Osteoblast (primary cell): ENCODE data around the gene NOP16. TPM values are rescaled to one million over a fixed set of nuclear protein-coding genes. Genes with fewer than 3 reads are reported as not detected.
A peak's percentile ranks its signal among the peaks of the same experiment; 100 is the strongest.

Experiments
- DNase-seq: peaks from one replicate; pipeline ENCODE4 v3.0.0; 2011; ENCODE audit warnings: low spot score, mixed read lengths; ENCODE audit not compliant: insufficient read length; ENCODE audit errors: missing footprints
- H2AFZ ChIP-seq: 2 replicates; pipeline ENCODE4 v1.6.0; 2011; ENCODE audit warnings: mild to moderate bottlenecking, low read length
- H3K27ac ChIP-seq: 2 replicates; pipeline ENCODE4 v1.5.1; 2011; ENCODE audit warnings: mild to moderate bottlenecking, low read depth, low read length, moderate library complexity
- H3K27me3 ChIP-seq: 2 replicates; pipeline ENCODE4 v1.6.0; 2012; ENCODE audit warnings: mild to moderate bottlenecking, control low read depth, inconsistent platforms, low read length, moderate library complexity; ENCODE audit not compliant: insufficient read depth
- H3K36me3 ChIP-seq: 2 replicates; pipeline ENCODE4 v1.5.1; 2011; ENCODE audit warnings: mild to moderate bottlenecking, low read length, control low read depth, moderate library complexity; ENCODE audit not compliant: insufficient read depth
- H3K4me1 ChIP-seq: 2 replicates; pipeline ENCODE4 v1.5.1; 2011; ENCODE audit warnings: mild to moderate bottlenecking, low read length, control low read depth, moderate library complexity; ENCODE audit not compliant: insufficient read depth
- H3K4me2 ChIP-seq: 2 replicates; pipeline ENCODE4 v1.6.0; 2011; ENCODE audit warnings: mild to moderate bottlenecking, low read length; ENCODE audit not compliant: insufficient read depth
- H3K4me3 ChIP-seq: fragments of 200-600 bp; sonication (generic); 3 replicates; pipeline ENCODE4 v1.5.1; 2012; ENCODE audit warnings: mild to moderate bottlenecking, low read length, inconsistent platforms; ENCODE audit not compliant: insufficient read depth
- H3K79me2 ChIP-seq: 2 replicates; pipeline ENCODE4 v1.6.0; 2012; ENCODE audit warnings: mild to moderate bottlenecking, low read length, control low read depth, inconsistent platforms; ENCODE audit not compliant: insufficient read depth
- H3K9me3 ChIP-seq: 2 replicates; pipeline ENCODE4 v1.5.1; 2011; ENCODE audit warnings: low read depth, low read length, control low read depth
- H4K20me1 ChIP-seq: 2 replicates; pipeline ENCODE4 v1.6.0; 2012; ENCODE audit warnings: mild to moderate bottlenecking, low read length, control low read depth; ENCODE audit not compliant: insufficient read depth
- total RNA-seq: library from RNA; depleted of rRNA; stranded (reverse); fragments of >200 nt; gene quantifications from 2 replicates; pipeline ENCODE4 v1.2.3, GENCODE V29; 2012
- TF ChIP-seq, protein P1 (sequence below): IDR thresholded peaks from 2 replicates; pipeline ENCODE4 v1.5.1; 2011; ENCODE audit warnings: mild to moderate bottlenecking, low read depth, low read length, moderate library complexity; ENCODE audit errors: extremely low read depth

The NOP16 gene
- total RNA-seq, 1 donor, result 8.0 TPM

DNA sequence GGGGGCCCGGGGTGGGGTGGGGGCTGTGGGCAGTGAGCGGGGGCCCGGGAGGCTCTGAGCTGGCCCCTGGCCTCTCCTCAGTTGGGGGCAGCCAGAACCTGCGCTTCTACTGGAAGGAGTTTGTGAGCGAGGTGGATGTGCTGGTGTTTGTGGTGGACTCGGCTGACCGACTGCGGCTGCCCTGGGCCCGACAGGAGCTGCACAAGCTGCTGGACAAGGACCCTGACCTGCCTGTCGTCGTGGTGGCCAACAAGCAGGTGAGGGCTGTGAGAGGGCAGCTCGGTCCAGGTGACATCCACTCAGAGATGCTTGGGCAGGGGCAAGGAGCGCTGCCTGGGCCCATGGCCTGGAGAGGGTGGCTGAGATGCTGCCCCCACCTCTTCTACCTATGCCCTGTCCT is 19.7 kb downstream of the NOP16 start:
- peaks cover 23% of the 10 kb centered on the region for H3K36me3 ChIP-seq
- no peak overlapping the region for H3K4me3 ChIP-seq
- no peaks in the 10 kb centered on the region for H4K20me1 ChIP-seq
- TF ChIP-seq, protein P1, sequence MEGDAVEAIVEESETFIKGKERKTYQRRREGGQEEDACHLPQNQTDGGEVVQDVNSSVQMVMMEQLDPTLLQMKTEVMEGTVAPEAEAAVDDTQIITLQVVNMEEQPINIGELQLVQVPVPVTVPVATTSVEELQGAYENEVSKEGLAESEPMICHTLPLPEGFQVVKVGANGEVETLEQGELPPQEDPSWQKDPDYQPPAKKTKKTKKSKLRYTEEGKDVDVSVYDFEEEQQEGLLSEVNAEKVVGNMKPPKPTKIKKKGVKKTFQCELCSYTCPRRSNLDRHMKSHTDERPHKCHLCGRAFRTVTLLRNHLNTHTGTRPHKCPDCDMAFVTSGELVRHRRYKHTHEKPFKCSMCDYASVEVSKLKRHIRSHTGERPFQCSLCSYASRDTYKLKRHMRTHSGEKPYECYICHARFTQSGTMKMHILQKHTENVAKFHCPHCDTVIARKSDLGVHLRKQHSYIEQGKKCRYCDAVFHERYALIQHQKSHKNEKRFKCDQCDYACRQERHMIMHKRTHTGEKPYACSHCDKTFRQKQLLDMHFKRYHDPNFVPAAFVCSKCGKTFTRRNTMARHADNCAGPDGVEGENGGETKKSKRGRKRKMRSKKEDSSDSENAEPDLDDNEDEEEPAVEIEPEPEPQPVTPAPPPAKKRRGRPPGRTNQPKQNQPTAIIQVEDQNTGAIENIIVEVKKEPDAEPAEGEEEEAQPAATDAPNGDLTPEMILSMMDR, result no peak
- H3K79me2 ChIP-seq, result peaks cover 6% of the 10 kb centered on the region
- H3K4me1 ChIP-seq, result peaks cover 10% of the 10 kb centered on the region
- H3K27ac ChIP-seq, result no peak overlapping the region
- H3K4me2 ChIP-seq, result no peak overlapping the region
- no peaks in the 10 kb centered on the region for H3K9me3 ChIP-seq
- no peaks in the 10 kb centered on the region for H3K27me3 ChIP-seq
- no peak for DNase-seq
- no peak overlapping the region for H2AFZ ChIP-seq

DNA sequence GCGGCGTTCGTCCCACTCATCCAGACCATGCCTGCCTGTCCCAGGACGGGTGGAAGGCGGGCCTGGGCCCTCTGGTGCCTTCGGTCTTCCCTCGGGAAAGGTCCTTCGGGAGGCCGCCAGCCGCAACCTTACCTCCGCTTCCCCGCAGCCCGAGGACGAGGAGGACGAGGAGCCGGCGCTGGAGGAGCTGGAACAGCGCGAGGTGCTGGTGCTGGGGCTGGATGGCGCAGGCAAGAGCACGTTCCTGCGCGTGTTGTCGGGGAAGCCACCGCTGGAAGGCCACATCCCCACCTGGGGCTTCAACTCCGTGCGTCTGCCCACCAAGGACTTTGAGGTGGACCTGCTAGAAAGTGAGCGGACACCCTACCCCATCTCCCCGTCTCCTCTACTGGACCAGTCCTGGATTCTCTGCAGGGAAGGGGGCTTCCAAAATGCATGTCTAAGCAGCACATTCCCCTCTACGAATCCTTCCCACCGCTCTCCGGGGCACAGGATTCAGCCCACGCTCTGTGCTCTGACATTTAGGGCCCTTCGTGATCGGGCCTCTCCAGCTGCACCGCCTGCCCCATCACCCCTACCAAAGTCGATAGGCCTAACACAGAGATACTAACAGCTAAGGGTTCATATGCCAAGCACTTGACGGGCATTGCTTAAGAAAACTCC is 22.0 kb downstream of the NOP16 start:
- peak; percentile 36 for DNase-seq
- H3K27me3 ChIP-seq, result no peaks in the 10 kb centered on the region
- peak overlapping the region; percentile 93 for H3K4me2 ChIP-seq
- H4K20me1 ChIP-seq, result no peaks in the 10 kb centered on the region
- TF ChIP-seq, protein P1, result no peak
- H2AFZ ChIP-seq, result peak overlapping the region; percentile 93
- peaks cover 16% of the 10 kb centered on the region for H3K4me1 ChIP-seq
- no peaks in the 10 kb centered on the region for H3K9me3 ChIP-seq
- peaks cover 9% of the 10 kb centered on the region for H3K79me2 ChIP-seq
- H3K4me3 ChIP-seq, result peak overlapping the region; percentile 87
- H3K27ac ChIP-seq, result no peak overlapping the region
- H3K36me3 ChIP-seq, result peaks cover 14% of the 10 kb centered on the region

- TF ChIP-seq, protein P1, result no peak
- H3K36me3 ChIP-seq, result peaks cover 14% of the 10 kb centered on the region
- H3K27me3 ChIP-seq, result no peaks in the 10 kb centered on the region
- peak within 1 kb of the TSS; percentile 93 for H2AFZ ChIP-seq
- peak within 1 kb of the TSS; percentile 8 for H3K27ac ChIP-seq
- H3K4me3 ChIP-seq, result peak within 1 kb of the TSS; percentile 87
- no peaks in the 10 kb centered on the region for H3K9me3 ChIP-seq
- peaks cover 16% of the 10 kb centered on the region for H3K79me2 ChIP-seq
- H4K20me1 ChIP-seq, result peaks cover 3% of the 10 kb centered on the region
- peak within 1 kb of the TSS; percentile 93 for H3K4me2 ChIP-seq
- peak; percentile 97 for DNase-seq
- peaks cover 16% of the 10 kb centered on the region for H3K4me1 ChIP-seq
Observed at GRCh38 chr5:176365351-176366231, 22.8 kb downstream of the NOP16 start, which contains the start of gene ARL10. Gene ARL10 (plus strand): TSS chr5:176365487. CDS start chr5:176365564, 77 bp downstream.
